Right atrium auricular region (tissue), 2 donors: ENCODE measurements around the gene LAMA5. TPM values are rescaled to one million over a fixed set of nuclear protein-coding genes. Genes with fewer than 3 reads are reported as not detected.

Experiments used
- DNase-seq: peaks from one replicate; pipeline ENCODE4 v3.0.0-alpha.2; 2019; ENCODE audit warnings: low spot score
- H3K27ac ChIP-seq, 2 donors: fragments of 200-600 bp; sonication (generic); 1 replicate in 1 of 2; 2 replicates in 1 of 2; pipeline ENCODE4 v1.5.1; 2016 to 2019
- H3K27me3 ChIP-seq, 2 donors: fragments of 200-600 bp; sonication (generic); one replicate each; pipeline versions ENCODE4 v1.5.1 to v1.6.0; 2017 to 2019
- H3K36me3 ChIP-seq: fragments of 200-600 bp; sonication (generic); one replicate; pipeline ENCODE4 v1.5.1; 2016
- H3K4me1 ChIP-seq, 2 donors: fragments of 200-600 bp; sonication (generic); one replicate each; pipeline versions ENCODE4 v1.5.1 to v1.6.0; 2017 to 2019
- H3K4me3 ChIP-seq, 2 donors: fragments of 200-600 bp; sonication (generic); 1 replicate in 1 of 2; 2 replicates in 1 of 2; pipeline ENCODE4 v1.5.1; 2017 to 2019; ENCODE audit warnings: mild to moderate bottlenecking in 1 of 2, moderate library complexity in 1 of 2
- H3K9me3 ChIP-seq, 2 donors: fragments of 200-600 bp; sonication (generic); one replicate each; pipeline ENCODE4 v1.5.1; 2019
- total RNA-seq, 2 donors: library from RNA; depleted of rRNA; stranded (reverse); fragments of >200 nt; gene quantifications; one replicate each; pipeline ENCODE4 v1.1.0, GENCODE V29; 2016
- TF ChIP-seq, protein P1 (sequence below), 2 donors: fragments of 200-600 bp; sonication (generic); IDR thresholded peaks; one replicate each; pipeline ENCODE4 v1.5.1; 2019; ENCODE audit warnings: antibody characterized with exemption in 2 of 2

LAMA5 gene
- total RNA-seq, 2 donors from 2014 or later: 61.1 to 69.4 TPM

DNA sequence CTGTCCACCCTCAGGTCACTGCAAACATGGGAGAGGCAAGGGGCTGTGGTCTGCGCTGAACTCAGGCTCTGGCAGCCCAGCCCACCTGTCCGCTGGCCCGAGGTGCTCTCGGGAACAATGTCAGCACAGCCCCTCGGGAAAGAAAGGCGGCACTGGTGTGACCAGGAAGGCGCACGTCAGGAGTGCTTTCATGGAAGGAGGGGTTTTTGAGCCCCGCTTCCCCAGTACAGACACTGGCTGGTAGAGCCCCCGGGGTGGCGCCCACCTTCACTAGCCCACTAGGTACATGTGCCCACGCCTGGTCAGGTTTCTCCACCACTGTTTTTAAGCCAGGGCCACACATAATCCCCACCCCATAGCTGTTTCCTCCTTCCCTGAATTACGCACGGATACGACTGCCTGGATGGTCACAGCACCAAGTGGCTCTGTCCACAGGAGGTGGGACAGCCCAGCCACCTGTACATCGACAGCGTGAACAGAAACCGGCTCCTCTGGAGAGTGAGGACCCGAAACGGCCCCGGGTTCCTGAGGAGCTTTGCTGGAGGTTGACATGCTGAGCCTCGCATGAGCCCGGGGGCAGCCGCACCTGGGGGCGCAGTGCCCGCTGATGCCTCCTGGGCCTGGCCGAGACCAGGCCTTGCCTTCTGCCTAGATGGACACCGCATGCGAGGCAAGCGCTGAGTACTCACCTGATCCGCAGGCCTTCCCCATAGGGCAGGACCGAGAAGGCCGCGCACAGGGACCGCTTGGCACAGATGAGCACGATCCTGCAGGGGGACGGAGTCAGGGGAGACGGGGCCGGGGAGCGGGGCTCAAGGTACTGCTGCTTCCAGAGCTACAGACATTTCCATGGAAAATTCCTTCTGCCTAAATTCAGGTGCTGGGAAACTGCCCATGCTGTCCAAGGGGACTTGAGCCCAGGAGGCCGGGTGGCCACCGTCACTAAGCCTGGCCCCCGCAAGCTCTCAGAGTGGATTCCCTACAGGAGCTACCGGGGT, 27.4 kb upstream of the LAMA5 start:
- Histone ChIP-seq H3K27ac (no peak overlapping the region), H3K36me3 (peaks cover 43% of the 10 kb centered on the region), H3K4me1 (no peaks in the 10 kb centered on the region), H3K9me3 (no peaks in the 10 kb centered on the region), H3K4me3 (no peak overlapping the region), H3K27me3 (no peaks in the 10 kb centered on the region)
- DNase-seq: no peak
- TF ChIP-seq, protein P1, sequence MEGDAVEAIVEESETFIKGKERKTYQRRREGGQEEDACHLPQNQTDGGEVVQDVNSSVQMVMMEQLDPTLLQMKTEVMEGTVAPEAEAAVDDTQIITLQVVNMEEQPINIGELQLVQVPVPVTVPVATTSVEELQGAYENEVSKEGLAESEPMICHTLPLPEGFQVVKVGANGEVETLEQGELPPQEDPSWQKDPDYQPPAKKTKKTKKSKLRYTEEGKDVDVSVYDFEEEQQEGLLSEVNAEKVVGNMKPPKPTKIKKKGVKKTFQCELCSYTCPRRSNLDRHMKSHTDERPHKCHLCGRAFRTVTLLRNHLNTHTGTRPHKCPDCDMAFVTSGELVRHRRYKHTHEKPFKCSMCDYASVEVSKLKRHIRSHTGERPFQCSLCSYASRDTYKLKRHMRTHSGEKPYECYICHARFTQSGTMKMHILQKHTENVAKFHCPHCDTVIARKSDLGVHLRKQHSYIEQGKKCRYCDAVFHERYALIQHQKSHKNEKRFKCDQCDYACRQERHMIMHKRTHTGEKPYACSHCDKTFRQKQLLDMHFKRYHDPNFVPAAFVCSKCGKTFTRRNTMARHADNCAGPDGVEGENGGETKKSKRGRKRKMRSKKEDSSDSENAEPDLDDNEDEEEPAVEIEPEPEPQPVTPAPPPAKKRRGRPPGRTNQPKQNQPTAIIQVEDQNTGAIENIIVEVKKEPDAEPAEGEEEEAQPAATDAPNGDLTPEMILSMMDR (IDR thresholded peaks at IDR 0.05): no peak

DNA sequence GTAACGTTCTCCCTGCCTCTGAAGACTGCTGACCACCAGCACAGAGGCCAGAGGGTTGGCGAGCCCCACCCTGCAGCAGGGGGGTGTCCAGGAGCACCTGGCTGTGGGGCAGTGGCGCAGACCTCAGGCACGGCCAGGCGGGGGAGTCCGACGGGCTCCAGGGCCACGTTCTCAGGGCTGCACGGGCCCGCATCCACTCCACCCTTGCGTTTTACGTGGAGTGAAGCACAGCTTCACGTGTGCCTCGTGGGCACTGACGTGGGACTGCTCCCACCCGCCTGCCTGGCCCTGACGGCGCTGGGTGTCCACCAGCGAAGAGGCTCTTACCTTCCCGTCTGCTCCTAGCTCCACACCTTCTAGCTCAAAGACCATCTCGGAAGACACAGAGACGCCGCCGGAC, 26.7 kb upstream of the LAMA5 start:
- Histone ChIP-seq H3K4me3 (no peak overlapping the region), H3K9me3 (no peaks in the 10 kb centered on the region), H3K36me3 (peaks cover 49% of the 10 kb centered on the region), H3K27ac (no peak overlapping the region), H3K4me1 (no peaks in the 10 kb centered on the region), H3K27me3 (no peaks in the 10 kb centered on the region)
- TF ChIP-seq, protein P1 (IDR thresholded peaks at IDR 0.05): no peak
- DNase-seq: no peak

DNA sequence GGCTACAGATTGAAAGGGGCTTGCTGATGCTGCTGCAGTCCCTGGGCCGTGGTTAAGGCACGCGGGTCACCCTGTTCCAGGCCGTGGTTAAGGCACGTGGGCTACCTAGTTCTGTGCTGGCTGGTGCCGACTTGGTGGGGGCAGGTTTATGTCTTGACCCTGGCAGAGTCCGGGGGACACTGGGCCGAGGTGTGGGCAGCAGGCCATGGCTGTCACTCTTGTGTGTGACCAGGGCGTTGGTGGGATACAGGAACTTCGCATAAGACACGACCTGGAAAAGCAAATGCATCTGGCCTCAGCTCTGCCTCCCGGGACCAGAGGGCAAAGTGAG, 26.2 kb upstream of the LAMA5 start:
- Histone ChIP-seq H3K4me1 (no peaks in the 10 kb centered on the region), H3K36me3 (peaks cover 54% of the 10 kb centered on the region), H3K27me3 (no peaks in the 10 kb centered on the region), H3K9me3 (no peaks in the 10 kb centered on the region), H3K4me3 (no peak overlapping the region), H3K27ac (no peak overlapping the region)
- no peak for DNase-seq
- TF ChIP-seq, protein P1 (IDR thresholded peaks at IDR 0.05): no peak

DNA sequence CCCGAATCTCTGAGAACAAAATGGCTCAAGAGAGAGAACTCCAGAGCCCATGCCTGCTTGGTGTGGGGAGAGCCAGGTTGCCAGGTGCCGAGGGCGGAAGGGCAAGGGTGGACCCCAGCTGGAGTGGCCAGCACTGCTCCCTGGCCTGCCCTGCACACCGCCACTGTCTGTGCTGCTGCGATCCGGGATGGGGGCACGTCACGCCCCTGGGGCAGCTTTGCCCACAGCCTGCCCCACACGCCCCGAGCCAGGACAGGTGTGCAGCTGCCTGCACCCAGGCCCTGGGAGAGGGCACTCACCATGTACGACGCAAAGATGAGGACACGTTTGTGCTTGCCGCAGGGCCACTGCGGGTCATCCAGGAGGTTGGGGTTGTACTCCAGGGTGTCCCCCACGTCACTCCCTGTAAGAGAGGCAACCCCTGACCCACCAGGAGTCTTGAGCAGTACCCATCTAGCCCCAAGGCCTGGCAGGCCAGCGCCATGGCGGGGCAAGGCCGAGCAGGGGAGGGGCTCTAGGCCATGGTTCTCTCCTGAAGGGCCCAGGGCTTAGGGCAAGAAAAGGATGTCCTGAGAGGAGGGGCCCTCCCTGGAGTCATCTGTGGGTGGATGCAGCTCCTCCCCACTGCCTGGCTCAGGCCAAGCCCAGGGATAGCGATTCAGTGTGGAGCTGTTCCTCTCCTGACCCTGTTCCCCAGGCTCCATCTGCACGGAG, 25.7 kb upstream of the LAMA5 start:
- Histone ChIP-seq H3K27me3 (no peaks in the 10 kb centered on the region), H3K27ac (no peak overlapping the region), H3K4me1 (peaks cover 0 to 4% of the 10 kb centered on the region in 2 donors), H3K9me3 (no peaks in the 10 kb centered on the region), H3K36me3 (peaks cover 59% of the 10 kb centered on the region), H3K4me3 (no peak overlapping the region)
- DNase-seq: no peak
- TF ChIP-seq, protein P1 (IDR thresholded peaks at IDR 0.05): no peak

DNA sequence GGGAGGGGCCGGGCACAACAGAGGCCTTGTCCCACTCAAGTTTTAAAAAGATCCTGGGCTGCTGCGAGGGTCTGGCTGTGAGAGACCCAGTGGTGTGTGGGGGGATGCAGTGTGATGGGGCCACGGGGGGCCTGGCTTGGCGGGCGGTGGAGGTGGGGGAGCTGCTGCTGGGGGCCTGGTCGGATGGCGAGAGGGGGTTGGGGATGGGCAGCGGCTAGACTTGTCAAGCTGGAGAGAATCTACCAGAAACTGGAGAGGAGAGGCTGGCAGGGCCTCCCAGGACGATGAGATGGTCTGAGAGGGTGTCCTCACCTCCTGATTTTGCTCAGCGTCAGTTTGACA, 24.9 kb upstream of the LAMA5 start:
- H3K36me3 ChIP-seq: peaks cover 60% of the 10 kb centered on the region
- TF ChIP-seq, protein P1 (IDR thresholded peaks at IDR 0.05): no peak
- H3K9me3 ChIP-seq: no peaks in the 10 kb centered on the region
- no peak for DNase-seq
- H3K4me3 ChIP-seq: no peak overlapping the region
- H3K4me1 ChIP-seq: peaks cover 0 to 10% of the 10 kb centered on the region in 2 donors
- H3K27me3 ChIP-seq: no peaks in the 10 kb centered on the region
- H3K27ac ChIP-seq: no peak overlapping the region
